Mesenchymal stem cell (in vitro differentiated cells and primary cell): ENCODE results near the gene ST7.
A peak's percentile ranks its signal among the peaks of the same experiment; 100 is the strongest.

Source experiments
- DNase-seq: peaks from one replicate; pipeline ENCODE4 v3.0.0-alpha.2; 2013
- H2AFZ ChIP-seq: one replicate; pipeline ENCODE4 v1.6.1; 2013; ENCODE audit warnings: low read depth, mild to moderate bottlenecking, control low read depth, inconsistent platforms, low read length, moderate library complexity
- H2AK5ac ChIP-seq: 2 replicates; pipeline ENCODE4 v1.6.1; 2013; ENCODE audit warnings: low read length, moderate library complexity, mild to moderate bottlenecking, inconsistent platforms; ENCODE audit not compliant: severe bottlenecking
- H2BK120ac ChIP-seq: one replicate; pipeline ENCODE4 v1.6.1; 2013; ENCODE audit warnings: low read depth, mild to moderate bottlenecking, inconsistent platforms, low read length, moderate library complexity
- H2BK12ac ChIP-seq, 2 experiments: one replicate each; pipeline ENCODE4 v1.6.1; 2013; ENCODE audit warnings: inconsistent platforms in 2 of 2, low read length in 2 of 2, mild to moderate bottlenecking in 2 of 2, moderate library complexity in 2 of 2, control low read depth in 1 of 2
- H2BK15ac ChIP-seq: one replicate; pipeline ENCODE4 v1.6.1; 2013; ENCODE audit warnings: mild to moderate bottlenecking, low read depth, inconsistent platforms; ENCODE audit not compliant: poor library complexity, severe bottlenecking
- H2BK5ac ChIP-seq: 2 replicates; pipeline ENCODE4 v1.6.1; 2013; ENCODE audit warnings: low read depth, mild to moderate bottlenecking, low read length, control low read depth, inconsistent platforms; ENCODE audit not compliant: poor library complexity, severe bottlenecking
- H3K14ac ChIP-seq, 2 experiments: one replicate each; pipeline ENCODE4 v1.6.1; 2013; ENCODE audit warnings: inconsistent platforms in 2 of 2, low read length in 2 of 2, control low read depth in 1 of 2, mild to moderate bottlenecking in 1 of 2, moderate library complexity in 1 of 2
- H3K18ac ChIP-seq, 2 experiments: one replicate each; pipeline ENCODE4 v1.6.1; 2013; ENCODE audit warnings: inconsistent platforms in 2 of 2, low read length in 2 of 2, control low read depth in 1 of 2, low read depth in 1 of 2, mild to moderate bottlenecking in 1 of 2
- H3K23ac ChIP-seq, 2 experiments: one replicate each; pipeline ENCODE4 v1.6.1; 2013; ENCODE audit warnings: inconsistent platforms in 2 of 2, low read length in 2 of 2, mild to moderate bottlenecking in 2 of 2, moderate library complexity in 2 of 2, control low read depth in 1 of 2
- H3K27ac ChIP-seq: 2 replicates; pipeline ENCODE4 v1.5.1; 2013; ENCODE audit warnings: mild to moderate bottlenecking, moderate library complexity, low read length, control low read depth, inconsistent platforms; ENCODE audit not compliant: poor library complexity, severe bottlenecking
- H3K27me3 ChIP-seq, 2 experiments: 2 replicates each; pipeline versions ENCODE4 v1.6.1 to v1.7.0; 2013; ENCODE audit warnings: low read length in 2 of 2, mild to moderate bottlenecking in 2 of 2, moderate library complexity in 2 of 2, control low read depth in 1 of 2, inconsistent platforms in 1 of 2; ENCODE audit not compliant: control insufficient read depth in 1 of 2, insufficient read depth in 1 of 2
- H3K36me3 ChIP-seq, 2 experiments: 2 replicates each; pipeline versions ENCODE4 v1.6.1 to v1.7.0; 2013; ENCODE audit warnings: low read length in 2 of 2, control low read depth in 1 of 2, inconsistent platforms in 1 of 2, low read depth in 1 of 2, mild to moderate bottlenecking in 1 of 2; ENCODE audit not compliant: insufficient read depth in 2 of 2, control insufficient read depth in 1 of 2
- H3K4ac ChIP-seq, 2 experiments: one replicate each; pipeline ENCODE4 v1.6.1; 2013; ENCODE audit warnings: inconsistent platforms in 2 of 2, low read length in 2 of 2, mild to moderate bottlenecking in 2 of 2, moderate library complexity in 2 of 2, control low read depth in 1 of 2, low read depth in 1 of 2
- H3K4me1 ChIP-seq: 2 replicates; pipeline ENCODE4 v1.6.1; 2013; ENCODE audit warnings: low read depth, low read length, control low read depth; ENCODE audit not compliant: control insufficient read depth, insufficient read depth
- H3K4me2 ChIP-seq: 2 replicates; pipeline ENCODE4 v1.6.1; 2013; ENCODE audit warnings: low read length, mild to moderate bottlenecking, inconsistent platforms; ENCODE audit not compliant: poor library complexity, severe bottlenecking
- H3K4me3 ChIP-seq, 2 experiments: 2 replicates each; pipeline versions ENCODE4 v1.5.1 to v1.7.0; 2013; ENCODE audit warnings: low read length in 2 of 2, mild to moderate bottlenecking in 2 of 2, control low read depth in 1 of 2, low read depth in 1 of 2; ENCODE audit not compliant: insufficient read depth in 1 of 2
- H3K79me1 ChIP-seq: replicated peaks from 2 replicates; pipeline ENCODE4 v1.6.1; 2013; ENCODE audit warnings: mild to moderate bottlenecking, control low read depth, low read length, inconsistent platforms; ENCODE audit not compliant: poor library complexity, severe bottlenecking
- H3K9ac ChIP-seq: 2 replicates; pipeline ENCODE4 v1.7.0; 2013; ENCODE audit warnings: mild to moderate bottlenecking, low read length, moderate library complexity
- H3K9me3 ChIP-seq: 2 replicates; pipeline ENCODE4 v1.7.0; 2013; ENCODE audit warnings: mild to moderate bottlenecking, low read length; ENCODE audit not compliant: control insufficient read depth
- H4K8ac ChIP-seq: one replicate; pipeline ENCODE4 v1.6.1; 2013; ENCODE audit warnings: inconsistent platforms, mild to moderate bottlenecking, low read length, moderate library complexity
- H4K91ac ChIP-seq: one replicate; pipeline ENCODE4 v1.6.1; 2013; ENCODE audit warnings: mild to moderate bottlenecking, low read length, inconsistent platforms
- WGBS: methylation state at CpG from one replicate; pipeline ENCODE4 v1.1.7; 2013; ENCODE audit warnings: mixed read lengths; 5-methylcytosine and 5-hydroxymethylcytosine counted together

Gene ST7

DNA sequence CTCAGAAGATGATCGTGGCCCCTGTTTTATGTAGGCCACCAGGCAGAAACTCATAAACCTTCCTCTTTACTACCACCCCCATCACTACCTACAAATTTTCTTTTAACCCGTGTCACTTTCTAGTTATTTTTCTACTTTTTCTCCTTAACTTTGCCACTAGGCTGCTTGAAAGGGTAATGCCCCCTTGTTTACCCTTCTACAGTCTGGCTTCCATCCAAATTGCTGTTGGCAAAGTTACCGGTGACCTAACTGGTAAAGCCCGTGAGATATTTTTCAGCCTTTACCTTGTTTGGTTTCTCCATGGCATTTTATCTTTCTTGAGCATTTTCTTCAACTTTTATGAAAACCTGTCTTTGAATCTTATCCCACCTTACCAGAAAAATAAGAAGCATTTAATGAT is 216.6 kb downstream of the ST7 start:
- H3K4me2 ChIP-seq: no peak overlapping the region

GRCh38 chr7:117171106-117171505 is 217.8 kb downstream of the ST7 start:
- no peaks in the 10 kb centered on the region for H3K27me3 ChIP-seq
- no peak overlapping the region for H2BK120ac ChIP-seq
- no peak overlapping the region for H3K27ac ChIP-seq
- H2BK12ac ChIP-seq: no peak overlapping the region
- DNase-seq: no peak
- H4K91ac ChIP-seq: no peak overlapping the region
- no peak overlapping the region for H3K4ac ChIP-seq
- H3K36me3 ChIP-seq: peaks cover 2 to 30% of the 10 kb centered on the region in 2 experiments
- no peak overlapping the region for H4K8ac ChIP-seq
- no peaks in the 10 kb centered on the region for H3K9me3 ChIP-seq
- WGBS: 91% methylated on average over 4 of the region's 4 CpGs
- no peaks in the 10 kb centered on the region for H3K4me1 ChIP-seq
- no peak overlapping the region for H2BK5ac ChIP-seq
- no peak overlapping the region for H3K18ac ChIP-seq
- H3K4me3 ChIP-seq: no peak overlapping the region
- H2AFZ ChIP-seq: no peak overlapping the region
- H3K79me1 ChIP-seq: no peaks in the 10 kb centered on the region
- H3K23ac ChIP-seq: no peak overlapping the region
- H2BK15ac ChIP-seq: no peak overlapping the region
- no peak overlapping the region for H3K14ac ChIP-seq
- H2AK5ac ChIP-seq: no peak overlapping the region
- H3K9ac ChIP-seq: no peak overlapping the region
- H3K4me2 ChIP-seq: no peak overlapping the region

More for the DNA sequence above, 216.6 kb downstream of the ST7 start:
- H2BK5ac ChIP-seq: no peak overlapping the region
- H2AK5ac ChIP-seq: no peak overlapping the region
- H3K23ac ChIP-seq: no peak overlapping the region
- H3K27me3 ChIP-seq: no peaks in the 10 kb centered on the region
- no peak overlapping the region for H4K91ac ChIP-seq
- no peak overlapping the region for H3K18ac ChIP-seq
- 94% methylated on average over 4 of the region's 4 CpGs for WGBS
- H3K27ac ChIP-seq: peak overlapping the region; percentile 11
- H3K9ac ChIP-seq: no peak overlapping the region
- H3K36me3 ChIP-seq: peaks cover 2 to 27% of the 10 kb centered on the region in 2 experiments
- H3K79me1 ChIP-seq: peaks cover 1% of the 10 kb centered on the region
- no peaks in the 10 kb centered on the region for H3K9me3 ChIP-seq
- H4K8ac ChIP-seq: no peak overlapping the region
- H2BK120ac ChIP-seq: no peak overlapping the region
- no peak overlapping the region for H2BK15ac ChIP-seq
- H2BK12ac ChIP-seq: no peak overlapping the region
- no peak overlapping the region for H3K14ac ChIP-seq
- H2AFZ ChIP-seq: no peak overlapping the region
- H3K4me3 ChIP-seq: no peak overlapping the region
- no peak overlapping the region for H3K4ac ChIP-seq
- no peaks in the 10 kb centered on the region for H3K4me1 ChIP-seq
- DNase-seq: no peak

DNA sequence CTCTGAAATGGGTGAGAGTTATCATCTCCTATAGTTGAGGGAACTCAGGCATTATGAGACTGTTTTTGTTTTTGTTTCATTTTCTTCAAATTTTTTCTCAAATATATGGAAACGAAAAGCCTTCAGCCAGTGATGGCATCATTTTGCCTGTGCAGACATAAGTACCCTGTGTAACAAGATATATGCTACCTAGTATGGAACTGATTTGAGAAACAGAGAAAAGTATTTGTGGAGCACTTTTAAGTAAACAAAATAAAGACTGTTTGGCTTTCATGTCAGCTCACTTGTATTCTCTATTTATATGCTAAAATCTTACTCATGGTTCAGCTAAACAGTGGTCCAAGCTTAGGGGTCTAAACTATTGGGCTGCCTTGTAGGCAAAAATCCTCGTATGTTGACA is 219.0 kb downstream of the ST7 start:
- Histone ChIP-seq H3K79me1 (peaks cover under 1% of the 10 kb centered on the region), H3K9me3 (no peaks in the 10 kb centered on the region), H3K9ac (no peak overlapping the region), H4K8ac (no peak overlapping the region), H3K23ac (no peak overlapping the region), H2BK12ac (no peak overlapping the region), H3K14ac (no peak overlapping the region), H2BK5ac (no peak overlapping the region), H2BK120ac (no peak overlapping the region), H3K4me2 (no peak overlapping the region), H3K27ac (no peak overlapping the region), H2AFZ (no peak overlapping the region), H3K4ac (no peak overlapping the region), H3K27me3 (no peaks in the 10 kb centered on the region), H4K91ac (no peak overlapping the region), H3K4me1 (no peaks in the 10 kb centered on the region), H2AK5ac (no peak overlapping the region), H3K18ac (peak overlapping the region in 1 of 2 experiments; percentile 40), H3K4me3 (no peak overlapping the region), H2BK15ac (no peak overlapping the region), H3K36me3 (peaks cover 2 to 30% of the 10 kb centered on the region in 2 experiments)
- 72% methylated on average over 2 of the region's 2 CpGs for WGBS
- peak; percentile 16 for DNase-seq

DNA sequence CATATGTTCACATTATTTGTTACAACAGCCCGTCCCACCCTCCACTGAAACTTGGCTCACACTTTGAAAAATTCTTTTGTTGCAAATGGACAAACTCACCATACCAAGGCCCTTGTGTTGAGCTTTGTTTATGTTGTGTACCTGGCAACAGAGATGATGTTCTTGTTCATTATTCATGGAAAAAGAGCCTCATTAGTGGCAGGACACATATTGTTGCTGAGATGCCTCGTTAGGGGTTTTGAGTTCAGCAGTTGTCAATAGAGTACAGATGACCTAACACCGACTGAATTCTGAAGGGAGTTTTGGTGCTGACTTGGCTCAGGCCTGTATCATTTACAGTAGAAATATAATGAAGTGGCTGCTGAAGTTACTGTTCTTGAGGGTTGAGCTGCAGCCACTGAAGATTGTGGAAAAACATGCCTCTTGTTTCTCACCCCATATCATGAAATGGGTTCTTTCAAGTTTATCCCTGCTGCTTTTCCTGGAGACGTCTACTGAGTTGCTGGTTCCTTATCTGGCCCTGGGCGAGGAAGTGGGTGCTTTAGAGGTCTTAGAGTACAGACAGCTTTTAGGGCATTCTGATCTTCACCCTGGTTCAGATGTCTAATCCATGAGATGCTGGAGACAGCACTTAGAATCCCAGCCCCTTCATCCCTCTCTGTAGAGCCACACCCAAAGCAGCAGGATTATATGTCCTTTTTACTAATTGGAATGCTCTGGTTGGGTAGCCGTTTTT is 219.9 kb downstream of the ST7 start:
- H3K18ac ChIP-seq: no peak overlapping the region
- H2BK120ac ChIP-seq: no peak overlapping the region
- H2BK5ac ChIP-seq: no peak overlapping the region
- peak; percentile 37 for DNase-seq
- H2AFZ ChIP-seq: no peak overlapping the region
- no peaks in the 10 kb centered on the region for H3K9me3 ChIP-seq
- no peak overlapping the region for H2BK12ac ChIP-seq
- H3K4me1 ChIP-seq: no peaks in the 10 kb centered on the region
- H4K8ac ChIP-seq: no peak overlapping the region
- H3K4me3 ChIP-seq: no peak overlapping the region
- H3K9ac ChIP-seq: no peak overlapping the region
- H2BK15ac ChIP-seq: no peak overlapping the region
- H3K14ac ChIP-seq: no peak overlapping the region
- 91% methylated on average over 5 of the region's 6 CpGs for WGBS
- H3K27ac ChIP-seq: no peak overlapping the region
- H3K4ac ChIP-seq: no peak overlapping the region
- no peak overlapping the region for H3K23ac ChIP-seq
- no peak overlapping the region for H2AK5ac ChIP-seq
- H3K4me2 ChIP-seq: no peak overlapping the region
- H4K91ac ChIP-seq: no peak overlapping the region
- H3K36me3 ChIP-seq: peaks cover 2 to 30% of the 10 kb centered on the region in 2 experiments
- H3K79me1 ChIP-seq: peaks cover 2% of the 10 kb centered on the region
- H3K27me3 ChIP-seq: no peaks in the 10 kb centered on the region
